GM06990 (cell line): ENCODE results near the gene CLDN24.

ENCODE experiments used
- DNase-seq: peaks from one replicate; pipeline ENCODE4 v3.0.0-alpha.2; 2011; ENCODE audit not compliant: insufficient read length; ENCODE audit errors: extremely low read depth
- H3K27me3 ChIP-seq: replicated peaks from 2 replicates; pipeline ENCODE4 v1.6.0; 2011; ENCODE audit warnings: low read length; ENCODE audit not compliant: control insufficient read depth, insufficient read depth
- H3K36me3 ChIP-seq: 2 replicates; pipeline ENCODE4 v1.5.1; 2011; ENCODE audit warnings: low read length; ENCODE audit not compliant: control insufficient read depth, insufficient read depth
- H3K4me3 ChIP-seq: replicated peaks from 2 replicates; pipeline ENCODE4 v1.5.1; 2011; ENCODE audit warnings: low read depth, mild to moderate bottlenecking, control low read depth, low read length
- CTCF ChIP-seq: IDR thresholded peaks from 2 replicates; pipeline ENCODE4 v1.5.1; 2011; ENCODE audit warnings: low read length, control low read depth, mild to moderate bottlenecking, inconsistent platforms; ENCODE audit not compliant: insufficient read depth, poor library complexity, severe bottlenecking

CLDN24 gene

GRCh38 chr4:183337833-183338232 lies 15.6 kb upstream of the CLDN24 start:
- DNase-seq, result no peak
- no peak for TF ChIP-seq CTCF

GRCh38 chr4:183337349-183337748 lies 15.1 kb upstream of the CLDN24 start:
- no peak overlapping the region for H3K4me3 ChIP-seq
- TF ChIP-seq CTCF, result no peak
- DNase-seq, result no peak
- H3K36me3 ChIP-seq, result no peaks in the 10 kb centered on the region
- no peaks in the 10 kb centered on the region for H3K27me3 ChIP-seq

More at GRCh38 chr4:183337833-183338232, 15.6 kb upstream of the CLDN24 start:
- Histone ChIP-seq H3K4me3 (no peak overlapping the region), H3K27me3 (no peaks in the 10 kb centered on the region), H3K36me3 (no peaks in the 10 kb centered on the region)

GRCh38 chr4:183335369-183335940 lies 13.2 kb upstream of the CLDN24 start:
- DNase-seq, result no peak
- Histone ChIP-seq H3K36me3 (no peaks in the 10 kb centered on the region), H3K4me3 (no peak overlapping the region), H3K27me3 (no peaks in the 10 kb centered on the region; the same call in 1 of the 2 replicates)
- TF ChIP-seq CTCF, result no peak

DNA sequence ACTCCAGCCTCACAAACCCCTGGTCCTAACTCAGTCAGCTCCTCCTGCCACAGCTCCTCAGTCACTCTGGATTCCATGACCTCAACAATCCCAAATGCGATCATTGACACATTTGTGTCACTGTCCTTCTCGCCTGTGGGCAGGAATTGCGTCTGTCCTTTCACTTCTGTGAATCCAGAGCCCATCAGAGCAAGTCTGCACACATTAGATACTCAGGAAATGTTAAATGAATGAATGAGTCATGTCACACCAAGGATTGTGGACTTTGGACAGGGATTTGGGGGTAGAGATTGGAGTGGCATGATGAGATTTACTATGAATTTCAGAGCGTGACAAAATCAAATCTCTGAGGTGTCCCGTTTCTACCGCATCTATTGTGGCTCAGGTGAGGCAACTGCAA lies 11.8 kb upstream of the CLDN24 start:
- Histone ChIP-seq H3K36me3 (no peaks in the 10 kb centered on the region), H3K27me3 (no peaks in the 10 kb centered on the region; the same call in 1 of the 2 replicates), H3K4me3 (no peak overlapping the region)
- no peak for DNase-seq
- TF ChIP-seq CTCF, result no peak

DNA sequence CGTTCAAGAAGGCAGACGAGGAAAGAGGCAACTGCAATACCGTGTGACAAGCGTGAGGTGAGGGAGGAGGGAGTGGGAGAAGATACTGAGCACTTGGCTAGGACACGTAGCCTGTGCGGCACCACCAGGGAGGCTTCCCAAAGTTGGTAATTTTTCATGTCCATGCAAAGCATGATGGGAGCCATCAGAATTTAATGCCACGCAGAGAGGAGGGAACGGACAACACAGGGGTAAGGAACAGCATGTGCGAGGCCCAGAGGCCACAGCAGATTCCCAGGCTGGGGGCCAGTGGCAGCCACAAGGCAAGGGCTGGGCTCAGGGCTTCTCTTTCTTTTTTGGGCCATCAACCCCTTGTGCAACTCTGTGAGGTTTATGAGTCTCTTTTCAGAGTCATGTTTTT lies 11.0 kb upstream of the CLDN24 start:
- TF ChIP-seq CTCF, result no peak
- Histone ChIP-seq H3K4me3 (no peak overlapping the region), H3K36me3 (no peaks in the 10 kb centered on the region), H3K27me3 (no peaks in the 10 kb centered on the region; the same call in none of the 2 replicates)
- no peak for DNase-seq

- no peak for DNase-seq
- Histone ChIP-seq H3K27me3 (no peaks in the 10 kb centered on the region; the same call in none of the 2 replicates), H3K4me3 (no peak overlapping the region), H3K36me3 (no peaks in the 10 kb centered on the region)
- TF ChIP-seq CTCF, result no peak
These were observed 10.2 kb upstream of the CLDN24 start for GRCh38 chr4:183332447-183332846.
